Measurements from ENCODE around the gene BATF3.

BATF3 gene

GRCh38 chr1:212686591-212686990 lies 13.0 kb downstream of the BATF3 start:
- H3K4me3 Mint-ChIP-seq, result no peak overlapping the region
- ATAC-seq (replicated peaks), result no peak
- H3K27me3 Mint-ChIP-seq, result peaks cover 0 to 10% of the 10 kb centered on the region in 2 donors
- peaks cover 20 to 22% of the 10 kb centered on the region in 2 donors for H3K4me1 Mint-ChIP-seq (ENCODE audit: low read depth in 2 of 2)
- peaks cover 2% of the 10 kb centered on the region for H3K36me3 Mint-ChIP-seq (ENCODE audit: insufficient read depth)
- no peaks in the 10 kb centered on the region for H3K9me3 Mint-ChIP-seq
- no peak overlapping the region for H3K27ac Mint-ChIP-seq
- no peak for DNase-seq

- no peak overlapping the region for H3K4me3 Mint-ChIP-seq
- H3K36me3 Mint-ChIP-seq (ENCODE audit: insufficient read depth), result peaks cover 2% of the 10 kb centered on the region
- DNase-seq (no peak), ATAC-seq (replicated peaks) (no peak)
- H3K4me1 Mint-ChIP-seq (ENCODE audit: low read depth in 2 of 2), result peaks cover 23 to 25% of the 10 kb centered on the region in 2 donors
- H3K27me3 Mint-ChIP-seq, result peaks cover 0 to 10% of the 10 kb centered on the region in 2 donors
- H3K27ac Mint-ChIP-seq, result no peak overlapping the region
- H3K9me3 Mint-ChIP-seq, result no peaks in the 10 kb centered on the region
Measured at GRCh38 chr1:212686069-212686468, 13.6 kb downstream of the BATF3 start.

DNA sequence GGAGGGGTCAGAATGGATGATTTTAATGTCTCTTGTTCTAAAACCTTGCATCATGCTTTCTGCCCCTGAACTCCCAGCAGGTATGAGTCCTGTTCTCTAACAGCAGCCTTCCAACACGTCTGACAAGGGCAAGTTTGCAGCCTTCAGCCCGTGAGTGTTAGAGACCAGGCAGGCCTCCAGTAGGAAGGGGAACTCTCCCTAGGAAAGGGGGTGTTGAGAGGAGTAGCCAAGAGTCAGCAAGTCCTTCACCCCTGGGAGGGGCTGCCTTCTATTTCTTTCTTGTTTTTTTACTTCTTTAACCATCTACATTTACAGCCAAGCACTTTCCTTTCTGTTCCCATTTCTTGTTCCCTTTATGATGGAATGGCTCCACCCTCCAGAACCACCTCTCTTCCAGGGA lies 14.2 kb downstream of the BATF3 start:
- H3K4me3 Mint-ChIP-seq, result no peak overlapping the region
- ATAC-seq (replicated peaks) (no peak), DNase-seq (no peak)
- peaks cover 2% of the 10 kb centered on the region for H3K36me3 Mint-ChIP-seq (ENCODE audit: insufficient read depth)
- H3K27me3 Mint-ChIP-seq, result peaks cover 0 to 10% of the 10 kb centered on the region in 2 donors
- no peaks in the 10 kb centered on the region for H3K9me3 Mint-ChIP-seq
- peaks cover 27 to 29% of the 10 kb centered on the region in 2 donors for H3K4me1 Mint-ChIP-seq (ENCODE audit: low read depth in 2 of 2)
- no peak overlapping the region for H3K27ac Mint-ChIP-seq

DNA sequence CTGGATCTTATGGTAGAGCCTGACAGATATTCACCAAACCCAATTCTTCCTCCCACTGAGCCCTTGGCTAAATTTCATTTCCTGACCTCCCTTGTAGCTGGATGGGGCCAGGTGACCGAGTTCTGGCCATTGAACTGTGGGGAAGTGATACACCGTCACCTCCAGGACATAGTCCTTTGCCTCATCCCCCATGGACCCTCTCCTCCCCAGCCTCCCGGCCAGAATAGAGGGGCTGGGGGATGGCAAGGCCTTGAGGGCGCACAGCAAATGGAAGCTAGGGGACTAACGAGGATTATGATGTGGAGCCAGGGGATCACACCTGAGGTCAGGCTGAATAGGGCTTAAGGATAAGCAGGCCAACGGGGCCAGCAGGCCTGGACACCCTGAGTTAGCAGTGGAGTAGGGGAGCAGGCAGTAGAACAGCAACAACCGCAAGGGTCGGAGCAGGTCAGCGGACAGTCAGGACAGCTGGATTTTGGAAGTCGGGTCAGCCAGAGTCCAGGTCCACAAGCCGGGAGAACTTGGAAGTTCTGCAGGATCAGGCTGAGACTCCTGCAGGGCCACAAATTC lies 15.0 kb downstream of the BATF3 start:
- no peak for ATAC-seq (replicated peaks)
- Mint-ChIP-seq H3K27me3 (peaks cover 0 to 10% of the 10 kb centered on the region in 2 donors), H3K4me3 (no peak overlapping the region), H3K9me3 (no peaks in the 10 kb centered on the region), H3K27ac (peak overlapping the region in 1 of 2 donors; percentile 65), H3K4me1 (ENCODE audit: low read depth in 2 of 2) (peaks cover 27 to 29% of the 10 kb centered on the region in 2 donors), H3K36me3 (ENCODE audit: insufficient read depth) (peaks cover 2% of the 10 kb centered on the region)
- DNase-seq, result no peak

DNA sequence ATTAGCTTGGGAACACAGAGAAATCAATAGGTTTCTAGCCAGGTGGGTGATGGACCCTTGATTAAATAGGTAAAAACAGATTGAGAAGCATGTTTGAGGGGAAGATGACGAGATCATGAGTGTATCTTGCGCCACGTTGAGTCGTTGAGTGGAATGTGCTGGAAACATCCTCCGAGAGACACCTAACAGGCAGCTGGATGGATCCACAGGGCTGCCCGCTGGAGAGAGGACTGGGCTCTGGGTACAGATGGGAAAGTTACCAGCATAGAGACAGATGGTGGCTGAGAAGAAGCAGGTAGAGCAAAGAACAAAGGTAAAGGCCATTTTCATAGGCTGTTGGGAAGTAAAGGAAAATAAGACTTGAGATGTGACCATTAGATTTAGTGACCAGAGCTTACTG lies 15.6 kb downstream of the BATF3 start:
- no peaks in the 10 kb centered on the region for H3K9me3 Mint-ChIP-seq
- H3K27me3 Mint-ChIP-seq, result peaks cover 0 to 10% of the 10 kb centered on the region in 2 donors
- peak overlapping the region; percentile 59 to 65 for H3K27ac Mint-ChIP-seq
- ATAC-seq (replicated peaks) (no peak), DNase-seq (no peak)
- H3K4me1 Mint-ChIP-seq (ENCODE audit: low read depth in 2 of 2), result peaks cover 27 to 29% of the 10 kb centered on the region in 2 donors
- peak overlapping the region; percentile 74 to 75 for H3K4me3 Mint-ChIP-seq
- H3K36me3 Mint-ChIP-seq (ENCODE audit: insufficient read depth), result peaks cover 2% of the 10 kb centered on the region

DNA sequence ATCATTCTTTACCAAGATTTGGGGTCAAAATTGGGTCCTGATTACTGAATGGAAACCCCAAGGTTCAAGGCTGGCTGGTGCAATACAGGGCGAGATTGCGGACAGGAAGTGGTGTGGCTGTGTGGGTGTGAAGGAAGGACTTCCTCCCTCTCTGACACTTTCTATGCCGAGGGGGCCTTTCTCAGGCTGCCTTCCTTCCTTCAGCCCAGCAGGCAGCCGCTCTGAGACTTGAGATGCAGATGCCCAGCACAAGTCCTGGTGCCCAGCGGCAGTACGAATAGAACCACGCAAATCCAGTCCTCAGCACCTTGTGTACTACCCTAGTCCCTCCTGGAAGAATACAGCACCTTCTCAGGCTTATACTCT lies 16.3 kb downstream of the BATF3 start:
- Mint-ChIP-seq H3K4me1 (ENCODE audit: low read depth in 2 of 2) (peaks cover 29% of the 10 kb centered on the region in 2 donors), H3K27ac (peak overlapping the region; percentile 59 to 65), H3K9me3 (no peaks in the 10 kb centered on the region), H3K27me3 (peaks cover 0 to 10% of the 10 kb centered on the region in 2 donors), H3K4me3 (peak overlapping the region; percentile 74 to 75), H3K36me3 (ENCODE audit: insufficient read depth) (peaks cover 2% of the 10 kb centered on the region)
- DNase-seq (peak in 2 of 3 experiments; percentile 19 to 27), ATAC-seq (replicated peaks) (peak; percentile 87)

GRCh38 chr1:212680680-212681389 lies 18.8 kb downstream of the BATF3 start:
- H3K4me3 Mint-ChIP-seq, result no peak overlapping the region
- H3K9me3 Mint-ChIP-seq, result no peaks in the 10 kb centered on the region
- no peaks in the 10 kb centered on the region for H3K27me3 Mint-ChIP-seq
- DNase-seq, result no peak
- no peak for ATAC-seq (replicated peaks)
- H3K27ac Mint-ChIP-seq, result peak overlapping the region in 1 of 2 donors; percentile 85
- H3K4me1 Mint-ChIP-seq (ENCODE audit: low read depth in 2 of 2), result peaks cover 29% of the 10 kb centered on the region in 2 donors
- peaks cover 2% of the 10 kb centered on the region for H3K36me3 Mint-ChIP-seq (ENCODE audit: insufficient read depth)

- Mint-ChIP-seq H3K4me3 (no peak overlapping the region), H3K9me3 (no peaks in the 10 kb centered on the region), H3K27ac (peak overlapping the region in 1 of 2 donors; percentile 3), H3K36me3 (ENCODE audit: insufficient read depth) (no peaks in the 10 kb centered on the region), H3K4me1 (ENCODE audit: low read depth in 2 of 2) (peaks cover 19 to 24% of the 10 kb centered on the region in 2 donors), H3K27me3 (no peaks in the 10 kb centered on the region)
- no peak for DNase-seq
- ATAC-seq (replicated peaks), result no peak
Measured at GRCh38 chr1:212678456-212679410, 20.9 kb downstream of the BATF3 start.

DNA sequence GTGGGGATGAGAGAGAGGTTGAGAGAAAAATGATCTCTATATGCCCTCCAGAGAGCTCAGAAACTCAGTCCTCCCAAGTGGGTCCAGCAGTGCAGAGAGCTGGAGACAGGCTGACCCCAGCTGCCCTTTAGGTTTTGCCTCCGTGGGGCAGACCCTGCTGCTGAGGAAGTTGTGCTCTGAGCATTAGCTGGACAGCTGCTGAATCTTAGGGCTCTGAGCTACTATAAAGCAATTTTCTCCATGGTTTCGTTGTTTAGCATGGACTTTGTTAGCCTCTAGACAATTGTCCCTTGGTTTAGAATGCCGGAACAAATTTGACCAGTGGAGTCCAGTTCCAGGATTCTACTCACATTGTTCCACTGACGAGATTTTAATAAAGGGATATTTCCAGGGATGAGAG lies 22.1 kb downstream of the BATF3 start:
- H3K4me1 Mint-ChIP-seq (ENCODE audit: low read depth in 2 of 2), result peaks cover 8 to 14% of the 10 kb centered on the region in 2 donors
- H3K4me3 Mint-ChIP-seq, result no peak overlapping the region
- H3K36me3 Mint-ChIP-seq (ENCODE audit: insufficient read depth), result no peaks in the 10 kb centered on the region
- no peak overlapping the region for H3K27ac Mint-ChIP-seq
- ATAC-seq (replicated peaks) (no peak), DNase-seq (no peak)
- H3K27me3 Mint-ChIP-seq, result no peaks in the 10 kb centered on the region
- H3K9me3 Mint-ChIP-seq, result no peaks in the 10 kb centered on the region

DNA sequence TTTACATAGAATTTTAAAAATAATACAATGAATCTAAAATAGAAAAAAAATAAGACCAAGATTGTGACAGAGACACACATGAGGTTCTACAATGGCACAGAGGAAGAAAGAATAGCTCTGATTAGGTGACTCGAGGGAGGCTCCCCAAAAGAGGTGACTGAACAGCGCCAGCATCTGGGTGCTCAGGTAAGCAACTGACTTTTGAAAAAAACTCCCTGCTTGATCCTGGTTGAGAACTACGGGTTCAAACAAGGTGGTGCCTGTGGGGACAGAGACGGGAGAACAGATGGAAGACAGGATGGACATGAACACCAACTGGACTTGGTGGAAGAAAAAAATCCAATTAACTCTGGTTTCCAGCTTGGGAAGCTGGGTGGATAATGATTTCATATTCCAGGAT lies 22.5 kb downstream of the BATF3 start:
- Mint-ChIP-seq H3K4me1 (ENCODE audit: low read depth in 2 of 2) (peaks cover 8 to 12% of the 10 kb centered on the region in 2 donors), H3K27me3 (no peaks in the 10 kb centered on the region), H3K36me3 (ENCODE audit: insufficient read depth) (no peaks in the 10 kb centered on the region), H3K4me3 (no peak overlapping the region), H3K9me3 (no peaks in the 10 kb centered on the region), H3K27ac (no peak overlapping the region)
- no peak for ATAC-seq (replicated peaks)
- no peak for DNase-seq

DNA sequence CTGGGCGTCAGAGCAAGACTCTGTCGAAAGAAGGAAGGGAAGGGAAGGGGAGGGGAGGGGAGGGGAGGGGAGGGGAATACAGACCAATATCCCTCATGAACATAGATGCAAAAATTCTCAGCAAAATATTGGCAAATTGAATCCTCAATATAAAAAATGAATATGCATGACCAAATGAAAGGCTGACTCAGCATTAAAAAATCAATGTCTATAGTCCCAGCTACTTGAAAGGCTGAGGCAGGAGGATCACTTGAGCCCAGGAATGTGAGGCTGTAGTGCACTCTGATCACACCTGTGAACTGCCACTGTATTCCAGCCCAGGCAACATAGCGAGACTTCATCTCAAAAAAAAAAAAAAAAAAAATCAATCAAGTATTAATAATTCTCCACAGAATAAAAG lies 24.0 kb downstream of the BATF3 start:
- H3K4me3 Mint-ChIP-seq, result no peak overlapping the region
- no peaks in the 10 kb centered on the region for H3K9me3 Mint-ChIP-seq
- peaks cover under 1 to 7% of the 10 kb centered on the region in 2 donors for H3K4me1 Mint-ChIP-seq (ENCODE audit: low read depth in 2 of 2)
- H3K27me3 Mint-ChIP-seq, result peaks cover 0 to 11% of the 10 kb centered on the region in 2 donors
- ATAC-seq (replicated peaks) (no peak), DNase-seq (no peak)
- H3K27ac Mint-ChIP-seq, result no peak overlapping the region
- no peaks in the 10 kb centered on the region for H3K36me3 Mint-ChIP-seq (ENCODE audit: insufficient read depth)

DNA sequence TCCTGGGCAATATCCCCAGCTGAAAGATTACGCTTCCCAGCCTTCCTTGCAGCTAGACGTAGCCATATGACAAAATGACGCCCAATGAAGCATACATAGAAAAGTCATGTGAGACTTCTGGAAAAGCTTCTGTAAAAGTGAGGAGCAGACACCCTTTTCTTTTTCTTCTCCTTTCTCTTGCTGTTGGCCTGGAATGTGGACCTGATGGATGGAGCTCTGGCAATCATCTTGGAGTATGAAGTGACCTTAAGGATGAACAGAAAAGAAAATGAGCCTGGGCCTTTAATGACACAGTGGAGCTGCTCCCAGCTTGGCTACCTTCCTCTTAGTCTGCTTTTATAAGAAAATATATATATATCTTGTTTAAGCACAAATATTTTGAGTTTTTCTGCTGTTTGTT lies 24.8 kb downstream of the BATF3 start:
- no peaks in the 10 kb centered on the region for H3K9me3 Mint-ChIP-seq
- ATAC-seq (replicated peaks) (no peak), DNase-seq (no peak)
- no peak overlapping the region for H3K27ac Mint-ChIP-seq
- no peak overlapping the region for H3K4me3 Mint-ChIP-seq
- H3K4me1 Mint-ChIP-seq (ENCODE audit: low read depth in 2 of 2), result peaks cover 0 to 7% of the 10 kb centered on the region in 2 donors
- peaks cover 0 to 13% of the 10 kb centered on the region in 2 donors for H3K27me3 Mint-ChIP-seq
- H3K36me3 Mint-ChIP-seq (ENCODE audit: insufficient read depth), result no peaks in the 10 kb centered on the region

- H3K27me3 Mint-ChIP-seq, result peaks cover 0 to 13% of the 10 kb centered on the region in 2 donors
- peak; percentile 39 for ATAC-seq (replicated peaks)
- no peak overlapping the region for H3K27ac Mint-ChIP-seq
- DNase-seq, result no peak
- H3K4me1 Mint-ChIP-seq (ENCODE audit: low read depth in 2 of 2), result peaks cover 8 to 13% of the 10 kb centered on the region in 2 donors
- H3K9me3 Mint-ChIP-seq, result no peaks in the 10 kb centered on the region
- no peak overlapping the region for H3K4me3 Mint-ChIP-seq
- H3K36me3 Mint-ChIP-seq (ENCODE audit: insufficient read depth), result peaks cover 3% of the 10 kb centered on the region
Measured at GRCh38 chr1:212671342-212672031, 28.2 kb downstream of the BATF3 start.
